GM21360 (cell line): ENCODE results near the gene IL17RE.
"Not testable (repeated sequence)": the region's sequence is repeated elsewhere in the genome, so short reads cannot be mapped to it uniquely, and the experiment has no call there.

Experiments
- ATAC-seq: cut with Tn5 transposase; IDR thresholded peaks from one replicate; pipeline ENCODE4 v1.9.1; 2021; ENCODE audit warnings: mild to moderate bottlenecking, moderate library complexity; ENCODE audit not compliant: unreplicated experiment

Gene IL17RE

GRCh38 chr3:9879830-9880549 lies 22.7 kb upstream of the IL17RE start, which contains the start of gene CIDEC:
Gene CIDEC (minus strand): TSS chr3:9880253. CDS start chr3:9878486, 1,767 bp downstream.
- ATAC-seq = no peak

GRCh38 chr3:9881441-9881840 lies 21.2 kb upstream of the IL17RE start:
- ATAC-seq = no peak

DNA sequence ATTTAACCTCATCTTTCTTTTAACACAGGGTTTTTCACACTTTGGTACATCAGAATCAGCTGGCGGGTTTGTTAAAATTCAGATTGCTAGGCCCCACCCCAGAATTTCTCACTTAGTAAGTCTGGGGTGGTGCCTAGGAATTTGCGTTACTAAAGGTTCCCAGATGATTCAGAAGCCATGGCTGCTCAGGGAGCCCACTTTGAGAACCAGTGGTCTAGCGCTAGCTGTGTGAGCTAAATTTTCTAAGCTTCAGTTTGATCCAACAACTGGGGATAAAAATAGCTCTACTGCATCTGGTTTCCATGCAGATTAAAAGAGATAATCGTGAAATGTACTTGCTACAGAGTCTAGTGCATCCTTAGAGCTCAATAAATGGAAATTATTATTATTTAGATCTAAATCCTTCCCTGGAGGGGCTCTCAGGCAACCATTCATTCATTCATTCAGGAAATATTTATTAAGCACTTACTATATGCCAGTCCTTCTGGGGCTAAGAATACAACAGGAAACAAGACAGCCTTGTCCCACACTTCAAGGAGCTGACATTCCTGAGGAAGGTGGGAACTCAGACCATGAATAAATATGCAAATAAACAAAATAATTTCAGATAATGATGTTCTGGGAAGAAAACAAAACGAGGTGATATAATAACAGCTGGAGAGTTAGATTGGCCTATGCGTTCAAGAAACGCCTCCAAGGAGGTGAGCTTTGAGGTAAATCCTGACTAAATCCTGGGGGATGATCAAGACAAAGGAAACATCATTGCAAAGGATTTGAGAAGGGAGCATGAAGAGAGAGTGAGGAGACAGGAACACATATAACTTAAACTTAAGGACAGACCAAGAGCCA lies 18.7 kb upstream of the IL17RE start:
- no peak for ATAC-seq

DNA sequence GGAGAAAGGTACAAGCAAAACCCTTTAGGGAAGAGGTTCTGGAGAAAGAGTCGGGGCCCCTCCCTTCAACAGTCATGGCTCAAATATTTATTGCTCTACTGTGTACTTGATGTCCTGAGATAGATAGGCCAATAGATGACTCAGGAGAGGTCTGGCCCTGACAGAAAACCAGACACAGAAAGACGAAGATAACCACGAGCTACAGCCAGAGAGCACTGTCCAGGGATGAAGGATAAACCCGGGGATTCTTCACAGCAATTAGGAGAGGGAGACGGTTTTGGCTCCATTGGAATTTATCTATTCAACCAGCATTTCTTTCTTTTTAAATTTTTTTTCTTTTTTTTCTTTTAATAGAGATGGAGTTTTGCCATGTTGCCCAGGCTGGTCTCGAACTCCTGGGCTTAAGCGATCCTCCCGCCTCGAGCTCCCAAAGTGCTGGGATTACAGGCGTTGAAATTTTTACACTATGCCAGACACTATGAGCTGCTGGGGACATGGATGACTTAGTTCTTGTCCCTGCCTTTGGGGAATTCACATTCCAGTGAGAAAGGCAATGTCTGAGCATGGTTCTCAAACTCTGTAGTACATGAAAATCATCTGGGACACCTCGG lies 18.0 kb upstream of the IL17RE start:
- ATAC-seq = no peak

- ATAC-seq = no peak
Observed at GRCh38 chr3:9886328-9886727, 16.3 kb upstream of the IL17RE start.

- no peak for ATAC-seq
Observed at GRCh38 chr3:9887480-9887879, 15.2 kb upstream of the IL17RE start.

DNA sequence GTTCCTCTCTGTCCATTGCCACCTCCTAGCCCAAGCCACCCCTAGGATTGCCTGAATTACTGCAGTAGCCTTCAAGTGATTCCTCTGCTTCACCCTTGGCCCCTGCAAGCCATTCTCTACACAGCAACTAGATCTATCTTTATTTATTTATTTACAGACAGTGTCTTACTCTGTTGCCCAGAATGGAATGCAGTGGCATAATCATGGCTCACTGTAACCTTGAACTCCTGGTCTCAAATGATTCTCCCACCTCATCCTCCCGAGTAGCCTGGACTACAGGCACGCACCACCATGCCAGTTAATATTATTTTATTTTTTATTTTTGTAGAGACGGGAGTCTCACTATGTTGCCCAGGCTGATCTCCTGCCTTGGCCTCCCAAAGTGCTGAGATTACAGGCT lies 14.1 kb upstream of the IL17RE start:
- no peak for ATAC-seq

GRCh38 chr3:9889405-9889804 lies 13.2 kb upstream of the IL17RE start:
- no peak for ATAC-seq

- peak; percentile 76 for ATAC-seq
Observed at GRCh38 chr3:9890249-9891071, 12.2 kb upstream of the IL17RE start, which contains the start of gene JAGN1. Gene JAGN1 (plus strand): TSS chr3:9890610. CDS start chr3:9890723, 113 bp downstream.

DNA sequence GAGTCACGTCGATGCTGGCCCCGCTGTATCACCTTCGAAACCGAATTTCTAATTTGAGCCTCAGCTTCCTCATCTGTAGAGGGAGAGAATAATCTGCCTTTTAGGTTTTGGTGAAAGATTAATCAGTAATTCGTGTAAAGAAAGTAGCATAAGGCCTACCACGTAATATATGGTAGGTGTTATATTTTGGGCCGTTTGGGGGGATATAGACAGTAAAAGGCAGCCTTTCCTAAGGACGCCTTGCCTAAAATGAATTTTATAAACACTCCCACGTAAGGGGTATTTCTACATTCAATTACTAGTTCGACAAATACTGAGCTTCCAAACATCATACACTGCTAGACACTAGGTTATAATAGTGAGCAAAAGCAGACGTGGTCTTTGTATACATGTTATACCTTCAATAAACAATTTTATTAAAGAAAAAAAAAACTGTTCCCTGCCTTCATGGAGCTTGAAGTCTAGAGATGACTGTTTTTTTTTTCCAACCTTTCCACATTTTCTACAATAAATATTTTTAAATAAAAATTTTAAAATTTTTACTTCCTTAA lies 11.5 kb upstream of the IL17RE start:
- no peak for ATAC-seq

- ATAC-seq = no peak
Observed at GRCh38 chr3:9893739-9894138, 8.9 kb upstream of the IL17RE start.

DNA sequence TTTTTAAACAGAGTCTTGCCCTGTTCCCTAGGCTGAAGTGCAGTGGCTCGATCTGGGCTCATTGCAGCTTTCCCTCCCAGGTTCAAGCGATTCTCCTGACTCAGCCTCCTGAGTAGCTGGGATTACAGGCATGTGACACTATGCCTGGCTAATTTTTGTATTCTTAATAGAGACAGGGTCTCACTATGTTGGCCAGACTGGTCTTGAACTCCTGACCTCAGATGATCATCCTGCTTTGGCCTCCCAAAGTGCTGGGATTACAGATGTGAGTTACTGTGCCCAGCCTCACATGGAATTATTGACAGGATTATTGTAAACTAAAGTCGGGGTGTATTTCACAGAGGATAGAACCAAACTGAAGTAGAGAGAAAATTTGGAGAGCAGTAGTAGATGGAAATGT lies 6.9 kb upstream of the IL17RE start:
- not testable (repeated sequence) for ATAC-seq

- not testable (repeated sequence) for ATAC-seq
Observed at GRCh38 chr3:9896755-9897407, 5.8 kb upstream of the IL17RE start.

DNA sequence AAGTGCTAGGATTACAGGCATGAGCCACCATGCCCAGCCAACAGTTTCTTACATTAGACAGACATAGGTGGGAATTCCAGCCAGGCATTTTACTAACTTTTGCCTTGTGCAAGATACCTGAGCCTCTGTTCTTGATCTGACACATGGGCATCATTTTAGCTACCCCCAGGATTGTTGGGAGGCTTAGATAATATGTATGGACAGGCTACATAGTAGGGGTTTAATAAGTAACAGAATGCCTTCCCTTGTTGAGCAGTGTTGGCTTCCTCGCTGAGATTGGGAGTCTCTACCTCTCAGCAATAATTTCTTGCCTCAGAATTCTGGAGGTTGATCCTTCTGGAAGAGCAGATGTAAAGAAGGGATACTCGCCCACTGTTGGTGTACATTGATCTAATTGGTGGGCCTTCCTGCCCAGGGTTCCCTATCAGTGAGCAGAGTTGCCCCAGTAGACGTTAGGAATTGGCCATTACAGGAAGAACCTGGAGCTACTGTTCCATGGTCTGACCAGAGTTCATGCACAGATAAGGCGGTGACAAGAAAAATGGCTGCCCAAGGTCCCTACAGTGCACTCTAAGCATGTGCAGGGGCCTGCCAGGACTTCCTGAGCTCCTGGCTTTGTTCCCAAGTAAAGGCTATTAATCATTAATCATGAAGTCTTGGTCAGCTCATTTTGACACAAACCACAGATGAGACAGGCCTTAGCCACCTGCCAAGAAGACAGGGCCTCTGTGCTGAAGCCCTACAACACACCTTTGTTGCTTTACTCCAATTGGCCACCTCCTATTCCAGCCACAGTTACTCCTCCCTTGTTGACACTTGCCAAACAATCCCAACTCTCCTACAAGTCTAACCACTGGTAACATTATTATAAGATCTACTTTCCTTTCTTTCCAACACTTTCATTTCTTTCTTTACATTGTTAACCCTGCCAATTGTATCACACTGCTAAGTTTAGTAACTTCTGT lies 5.0 kb upstream of the IL17RE start:
- ATAC-seq = no peak

- no peak for ATAC-seq
Observed at GRCh38 chr3:9898467-9899241, 4.0 kb upstream of the IL17RE start.

DNA sequence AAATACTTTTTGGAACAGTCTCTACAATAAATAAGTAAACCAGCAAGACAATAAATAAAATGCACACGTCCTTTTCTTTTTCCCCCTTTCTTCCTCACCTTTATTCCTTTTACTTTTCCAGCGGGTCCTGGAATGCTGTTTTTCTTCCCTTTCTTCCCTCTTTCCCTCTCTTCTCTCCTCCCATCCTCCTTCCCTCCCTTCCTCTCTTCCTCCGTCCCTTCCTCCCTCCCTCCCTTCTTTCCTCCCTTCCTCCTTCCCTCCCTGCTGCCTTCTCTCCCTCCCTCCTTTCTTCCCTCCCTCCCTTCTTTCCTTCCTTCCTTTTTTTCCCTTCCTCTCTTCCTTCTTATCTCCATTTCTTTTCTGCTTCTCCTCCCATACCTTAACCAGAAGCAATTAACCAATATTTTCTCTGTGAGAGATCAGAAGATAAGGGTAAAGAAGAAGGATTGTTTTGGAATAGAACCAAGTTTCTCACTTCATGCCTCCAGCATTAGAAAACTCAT lies 3.3 kb upstream of the IL17RE start:
- ATAC-seq = no peak

DNA sequence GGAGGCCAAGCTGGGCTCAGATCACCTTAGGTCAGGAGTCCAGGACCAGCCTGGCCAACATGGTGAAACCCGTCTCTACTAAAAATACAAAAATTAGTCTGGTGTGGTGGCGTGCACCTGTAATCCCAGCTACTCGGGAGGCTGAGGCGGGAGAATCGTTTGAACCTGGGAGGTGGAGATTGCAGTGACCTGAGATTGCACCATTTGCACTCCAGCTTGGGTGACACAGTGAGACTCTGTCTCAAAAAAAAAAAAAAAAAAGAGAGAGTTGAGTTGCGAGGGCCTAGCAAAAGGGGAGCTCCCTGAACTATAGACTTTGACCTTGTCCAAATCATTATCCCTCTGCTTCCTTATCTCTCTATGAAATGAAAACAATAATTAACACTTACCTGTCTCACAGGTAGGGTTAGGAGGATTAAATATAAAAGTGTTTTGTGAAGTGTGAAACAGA lies 1.7 kb upstream of the IL17RE start:
- not testable (repeated sequence) for ATAC-seq

GRCh38 chr3:9901967-9902366 lies 681 bp upstream of the IL17RE start:
- no peak for ATAC-seq
